Kidney epithelial cell (primary cell): ENCODE results near the gene ERGIC1. TPM values are rescaled to one million over a fixed set of nuclear protein-coding genes. Genes with fewer than 3 reads are reported as not detected.
"Not testable (repeated sequence)": the region's sequence is repeated elsewhere in the genome, so short reads cannot be mapped to it uniquely, and the experiment has no call there.

Experiments
- DNase-seq: peaks from one replicate; pipeline ENCODE4 v3.0.0-alpha.2; 2010; ENCODE audit warnings: low read depth
- H3K27me3 ChIP-seq: 2 replicates; pipeline ENCODE4 v1.6.0; 2011; ENCODE audit warnings: low read length; ENCODE audit not compliant: control insufficient read depth, insufficient read depth
- H3K36me3 ChIP-seq: 2 replicates; pipeline ENCODE4 v1.5.1; 2011; ENCODE audit warnings: low read length; ENCODE audit not compliant: control insufficient read depth, insufficient read depth
- H3K4me3 ChIP-seq: 2 replicates; pipeline ENCODE4 v1.5.1; 2011; ENCODE audit warnings: low read depth, mild to moderate bottlenecking, control low read depth, low read length
- CTCF ChIP-seq: IDR thresholded peaks from 2 replicates; pipeline ENCODE4 v1.5.1; 2011; ENCODE audit warnings: mild to moderate bottlenecking, moderate library complexity, low read length, control low read depth, inconsistent platforms; ENCODE audit not compliant: insufficient read depth, poor library complexity, severe bottlenecking
- total RNA-seq: library from RNA; depleted of rRNA; stranded (reverse); fragments of >200 nt; gene quantifications from 2 replicates; pipeline ENCODE4 v1.2.3, GENCODE V29; 2015

The ERGIC1 gene
- total RNA-seq, 1 donor from 2014 or later, result 183 TPM

GRCh38 chr5:172845154-172845553 is 11.1 kb downstream of the ERGIC1 start:
- H3K36me3 ChIP-seq, result no peaks in the 10 kb centered on the region
- TF ChIP-seq CTCF, result no peak
- H3K27me3 ChIP-seq, result no peaks in the 10 kb centered on the region
- DNase-seq, result no peak
- H3K4me3 ChIP-seq, result no peak overlapping the region

DNA sequence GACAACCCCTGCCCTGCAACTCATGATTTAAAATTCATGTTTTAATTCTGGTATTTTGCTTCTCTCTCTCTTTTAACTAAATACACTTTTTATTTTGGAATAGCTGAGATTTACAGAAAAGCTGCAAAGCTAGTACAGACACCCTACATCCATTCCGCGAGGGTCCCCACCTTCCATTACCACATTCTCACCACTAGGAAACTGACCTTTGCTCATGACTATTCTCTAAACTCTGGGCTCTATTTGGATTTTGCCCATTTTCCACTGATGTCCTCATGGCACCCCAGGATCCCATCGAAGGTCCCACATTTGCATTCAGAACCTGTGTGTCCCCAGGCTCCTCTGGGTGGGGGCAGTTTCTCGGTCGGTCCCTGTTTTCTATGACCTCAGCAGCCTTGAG is 11.5 kb downstream of the ERGIC1 start:
- no peak for TF ChIP-seq CTCF
- Histone ChIP-seq H3K4me3 (no peak overlapping the region), H3K27me3 (no peaks in the 10 kb centered on the region), H3K36me3 (no peaks in the 10 kb centered on the region)
- no peak for DNase-seq

DNA sequence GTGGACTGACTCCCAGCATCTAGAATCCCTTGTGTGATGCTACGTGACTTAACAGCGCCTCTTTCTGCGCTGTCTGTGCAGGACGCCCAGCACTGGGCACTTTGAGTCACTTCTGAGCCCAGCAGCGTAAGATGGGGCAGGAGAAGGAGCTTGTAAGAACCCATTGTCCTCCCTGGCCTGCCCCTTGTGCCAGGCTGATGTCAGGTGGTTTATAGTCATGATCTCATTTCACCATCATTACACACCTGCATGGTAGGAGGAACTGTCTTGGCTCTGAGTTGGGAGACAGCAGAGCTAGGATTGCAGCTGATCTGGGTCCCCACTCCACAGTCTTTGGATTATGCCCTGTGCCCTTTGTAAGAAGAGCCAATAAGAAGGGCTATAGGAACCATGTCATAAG is 12.2 kb downstream of the ERGIC1 start:
- DNase-seq, result no peak
- Histone ChIP-seq H3K4me3 (no peak overlapping the region), H3K36me3 (no peaks in the 10 kb centered on the region), H3K27me3 (no peaks in the 10 kb centered on the region)
- TF ChIP-seq CTCF, result no peak

- Histone ChIP-seq H3K27me3 (no peaks in the 10 kb centered on the region), H3K36me3 (no peaks in the 10 kb centered on the region), H3K4me3 (no peak overlapping the region)
- no peak for TF ChIP-seq CTCF
- no peak for DNase-seq
These were observed 12.6 kb downstream of the ERGIC1 start for GRCh38 chr5:172846677-172847076.

GRCh38 chr5:172847584-172847983 is 13.5 kb downstream of the ERGIC1 start:
- H3K36me3 ChIP-seq, H3K27me3 ChIP-seq, DNase-seq, H3K4me3 ChIP-seq: not testable (repeated sequence)

- TF ChIP-seq CTCF, result no peak
- H3K4me3 ChIP-seq, result no peak overlapping the region
- no peak for DNase-seq
- H3K27me3 ChIP-seq, result no peaks in the 10 kb centered on the region
- H3K36me3 ChIP-seq, result no peaks in the 10 kb centered on the region
These were observed 14.4 kb downstream of the ERGIC1 start for GRCh38 chr5:172848419-172848818.
